HL-60 (cell line): ENCODE data around the gene RDX.

Experiments used
- CTCF ChIP-seq: IDR thresholded peaks from one replicate; pipeline ENCODE4 v1.5.1; 2011; ENCODE audit warnings: low read length, control low read depth, inconsistent platforms; ENCODE audit not compliant: insufficient read depth
- GABPA ChIP-seq: IDR thresholded peaks from 2 replicates; pipeline ENCODE4 v1.6.1; 2012; ENCODE audit warnings: low read depth
- POLR2AphosphoS5 ChIP-seq: IDR thresholded peaks from 2 replicates; pipeline ENCODE4 v1.6.1; 2012; ENCODE audit warnings: low read depth
- REST ChIP-seq: IDR thresholded peaks from 2 replicates; pipeline ENCODE4 v1.6.1; 2012; ENCODE audit warnings: low read depth; ENCODE audit not compliant: insufficient replicate concordance

GRCh38 chr11:110242746-110243145, 53.7 kb downstream of the RDX start:
- TF ChIP-seq CTCF, result no peak
- TF ChIP-seq POLR2AphosphoS5, result no peak
- no peak for TF ChIP-seq REST
- TF ChIP-seq GABPA, result no peak
